Gastrocnemius medialis (tissue), 4 donors: ENCODE measurements around the gene FBXW7. TPM values are rescaled to one million over a fixed set of nuclear protein-coding genes. Genes with fewer than 3 reads are reported as not detected.

ENCODE experiments used
- ATAC-seq, 2 donors: fragments of 150-250 bp; one replicate each; pipeline ENCODE4 v1.9.1; 2016
- DNase-seq, 2 donors: peaks; one replicate each; pipeline ENCODE4 v3.0.0-alpha.2; 2019
- H3K27ac ChIP-seq, 4 donors: fragments of 200-600 bp; sonication (generic); 1 replicate in 1 of 4; 2 replicates in 3 of 4; pipeline ENCODE4 v1.5.1; 2016 to 2018; ENCODE audit warnings: mild to moderate bottlenecking in 2 of 4, moderate library complexity in 1 of 4
- H3K27me3 ChIP-seq, 3 donors: fragments of 200-600 bp; sonication (generic) in 2 of 3; 1 replicate in 1 of 3; 2 replicates in 2 of 3; pipeline versions ENCODE4 v1.5.1 to v1.6.0; 2016 to 2019; ENCODE audit warnings: mild to moderate bottlenecking in 1 of 3, moderate library complexity in 1 of 3
- H3K36me3 ChIP-seq, 2 donors: fragments of 200-600 bp; sonication (generic) in 1 of 2; one replicate each; pipeline ENCODE4 v1.5.1; 2017 to 2018
- H3K4me1 ChIP-seq, 2 donors: fragments of 200-600 bp; sonication (generic) in 1 of 2; one replicate each; pipeline ENCODE4 v1.5.1; 2016 to 2017; ENCODE audit warnings: mild to moderate bottlenecking in 2 of 2
- H3K4me3 ChIP-seq, 4 donors: fragments of 200-600 bp; sonication (generic) in 3 of 4; 1 replicate in 1 of 4; 2 replicates in 3 of 4; pipeline ENCODE4 v1.5.1; 2016 to 2019; ENCODE audit warnings: mild to moderate bottlenecking in 2 of 4
- H3K9me3 ChIP-seq, 3 donors: fragments of 200-600 bp; sonication (generic) in 2 of 3; 1 replicate in 1 of 3; 2 replicates in 2 of 3; pipeline ENCODE4 v1.5.1; 2016 to 2019
- CTCF ChIP-seq, 5 experiments: fragments of 450-650 bp in 3 of 5; fragments of 200-600 bp in 2 of 5; sonication (generic) in 2 of 5; IDR thresholded peaks in 4 of 5; conservative IDR thresholded peaks in 1 of 5; 1 replicate in 4 of 5; 2 replicates in 1 of 5; pipeline ENCODE4 v1.5.1; 2016 to 2019; ENCODE audit warnings: antibody characterized with exemption in 5 of 5, mild to moderate bottlenecking in 3 of 5, moderate library complexity in 3 of 5
- POLR2A ChIP-seq, 2 donors: fragments of 450-650 bp; IDR thresholded peaks; one replicate each; pipeline ENCODE4 v1.6.1; 2017; ENCODE audit warnings: antibody characterized with exemption in 2 of 2, mild to moderate bottlenecking in 2 of 2, moderate library complexity in 2 of 2
- in situ Hi-C, 4 donors: fragments of 200-750 bp; cut with MboI; loops; one replicate each; pipeline versions ENCODE4 v1.15.0 to v1.8.0; 2017; ENCODE audit warnings: low sequenced_read_pairs in 4 of 4
- intact Hi-C: fragments of 100-400 bp; cut with DNase I; formaldehyde crosslinking; loops from one replicate; pipeline ENCODE4 v1.15.1; 2023; ENCODE audit warnings: low total_unique reads
- total RNA-seq, 4 donors: library from RNA; depleted of rRNA; stranded (reverse); fragments of >200 nt; gene quantifications; one replicate each; pipeline versions ENCODE4 v1.1.0 to v1.2.3, GENCODE V29; 2016

Gene FBXW7
- total RNA-seq, 4 donors from 2014 or later = 23.5 to 40.8 (median 28.8) TPM

DNA sequence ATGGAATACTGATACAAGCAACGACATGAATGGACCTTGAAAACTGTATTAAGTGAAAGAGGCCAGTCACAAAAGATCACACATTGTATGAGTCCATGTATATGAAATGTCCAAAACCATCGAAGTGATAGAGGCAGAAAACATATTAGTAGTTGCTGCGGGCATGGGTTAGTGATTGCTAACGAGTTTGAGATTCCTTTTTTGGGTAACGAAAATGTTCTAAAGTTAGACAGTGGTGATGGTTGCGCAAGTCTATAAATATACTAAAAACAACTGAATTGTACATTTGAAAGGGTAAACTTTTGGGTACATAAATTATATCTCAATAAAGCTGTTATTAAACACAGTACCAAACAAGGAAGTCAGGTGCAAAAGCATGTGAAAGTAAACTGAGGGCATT lies 234.5 kb downstream of the FBXW7 start:
- Histone ChIP-seq H3K36me3 (no peaks in the 10 kb centered on the region), H3K27ac (no peak overlapping the region), H3K9me3 (no peaks in the 10 kb centered on the region), H3K4me3 (no peak overlapping the region), H3K4me1 (peaks cover 0 to 5% of the 10 kb centered on the region in 2 donors), H3K27me3 (no peaks in the 10 kb centered on the region)
- in situ Hi-C loops = no loop called here
- no peak for DNase-seq
- intact Hi-C loops = no loop called here
- no peak for ATAC-seq
- no peak for TF ChIP-seq POLR2A (IDR thresholded peaks at IDR 0.05)
- no peak for TF ChIP-seq CTCF (IDR thresholded peaks at IDR 0.05 in 4 of 5, conservative IDR thresholded peaks at IDR 0.05 in 1 of 5)

DNA sequence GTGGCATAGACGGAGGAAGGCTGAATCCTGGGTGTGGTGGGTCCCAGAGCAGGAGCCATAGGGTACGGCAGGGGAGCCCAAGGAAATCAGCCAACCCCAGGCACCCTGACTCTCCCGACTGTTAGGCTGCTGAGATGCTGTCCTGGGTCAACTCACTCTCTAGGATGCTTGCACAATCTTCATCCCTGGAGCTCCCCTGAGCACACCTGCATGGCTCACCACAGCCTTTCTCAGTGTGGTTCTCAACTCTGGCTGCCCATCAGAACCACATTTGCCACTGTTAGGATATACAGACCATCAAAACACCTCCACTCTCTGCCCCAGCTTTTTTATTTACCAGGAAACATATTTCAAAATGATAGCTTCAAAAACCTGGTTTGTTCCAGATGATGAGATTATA lies 236.3 kb downstream of the FBXW7 start:
- in situ Hi-C loops (no loop called here), intact Hi-C loops (no loop called here)
- H3K4me1 ChIP-seq = peaks cover 0 to 5% of the 10 kb centered on the region in 2 donors
- H3K27ac ChIP-seq = no peak overlapping the region
- ATAC-seq = no peak
- no peaks in the 10 kb centered on the region for H3K9me3 ChIP-seq
- TF ChIP-seq POLR2A (IDR thresholded peaks at IDR 0.05) (no peak), CTCF (IDR thresholded peaks at IDR 0.05 in 4 of 5, conservative IDR thresholded peaks at IDR 0.05 in 1 of 5) (no peak)
- H3K4me3 ChIP-seq = no peak overlapping the region
- no peaks in the 10 kb centered on the region for H3K36me3 ChIP-seq
- no peaks in the 10 kb centered on the region for H3K27me3 ChIP-seq
- no peak for DNase-seq

DNA sequence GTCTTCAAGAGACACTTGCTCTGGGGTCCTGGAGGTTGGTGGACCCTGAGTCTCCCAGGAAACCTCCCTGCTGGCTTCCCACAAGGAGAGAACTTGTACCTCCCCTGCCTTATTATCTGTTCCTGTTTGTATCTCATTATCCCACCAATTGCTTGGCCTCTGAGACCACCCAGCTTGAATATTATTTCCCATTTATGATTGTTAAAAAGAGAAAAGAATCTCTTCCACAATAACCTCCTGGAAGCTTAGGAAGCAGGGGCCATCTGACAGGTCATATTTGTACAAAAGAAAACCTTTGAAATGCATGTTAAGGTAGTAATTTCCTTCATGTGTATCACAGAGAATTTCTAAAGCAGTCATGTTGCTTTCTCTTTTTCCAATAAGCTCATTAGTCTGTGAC lies 239.5 kb downstream of the FBXW7 start:
- Histone ChIP-seq H3K27me3 (no peaks in the 10 kb centered on the region), H3K4me1 (no peaks in the 10 kb centered on the region), H3K9me3 (no peaks in the 10 kb centered on the region), H3K27ac (no peak overlapping the region), H3K36me3 (no peaks in the 10 kb centered on the region), H3K4me3 (no peak overlapping the region)
- intact Hi-C loops (no loop called here), in situ Hi-C loops (no loop called here)
- ATAC-seq (no peak), DNase-seq (no peak)
- TF ChIP-seq POLR2A (IDR thresholded peaks at IDR 0.05) (no peak), CTCF (IDR thresholded peaks at IDR 0.05 in 4 of 5, conservative IDR thresholded peaks at IDR 0.05 in 1 of 5) (no peak)

DNA sequence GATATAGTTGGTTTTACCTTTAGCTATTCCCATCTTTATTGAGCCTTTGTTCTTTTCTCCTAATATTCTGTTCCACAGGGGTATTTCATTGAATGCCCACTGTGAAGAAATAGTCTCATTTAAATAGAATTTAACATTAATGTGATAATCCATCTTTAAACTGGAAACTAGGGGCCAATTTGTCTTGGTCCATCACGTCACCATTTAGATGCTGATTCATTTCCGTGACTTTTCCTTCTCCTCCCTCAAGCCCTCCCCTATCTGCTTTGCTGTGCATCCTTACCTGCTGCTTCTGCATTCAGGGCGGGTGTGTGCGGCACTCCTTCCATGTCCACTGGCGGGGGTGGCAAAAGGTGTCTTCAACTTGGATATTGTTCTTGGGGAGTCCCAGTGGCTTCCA lies 241.1 kb downstream of the FBXW7 start:
- Histone ChIP-seq H3K27me3 (no peaks in the 10 kb centered on the region), H3K27ac (no peak overlapping the region), H3K4me3 (no peak overlapping the region), H3K4me1 (no peaks in the 10 kb centered on the region), H3K36me3 (no peaks in the 10 kb centered on the region), H3K9me3 (no peaks in the 10 kb centered on the region)
- TF ChIP-seq CTCF (IDR thresholded peaks at IDR 0.05 in 4 of 5, conservative IDR thresholded peaks at IDR 0.05 in 1 of 5) = no peak
- TF ChIP-seq POLR2A (IDR thresholded peaks at IDR 0.05) = no peak
- intact Hi-C loops (no loop called here), in situ Hi-C loops (no loop called here)
- no peak for DNase-seq
- no peak for ATAC-seq

DNA sequence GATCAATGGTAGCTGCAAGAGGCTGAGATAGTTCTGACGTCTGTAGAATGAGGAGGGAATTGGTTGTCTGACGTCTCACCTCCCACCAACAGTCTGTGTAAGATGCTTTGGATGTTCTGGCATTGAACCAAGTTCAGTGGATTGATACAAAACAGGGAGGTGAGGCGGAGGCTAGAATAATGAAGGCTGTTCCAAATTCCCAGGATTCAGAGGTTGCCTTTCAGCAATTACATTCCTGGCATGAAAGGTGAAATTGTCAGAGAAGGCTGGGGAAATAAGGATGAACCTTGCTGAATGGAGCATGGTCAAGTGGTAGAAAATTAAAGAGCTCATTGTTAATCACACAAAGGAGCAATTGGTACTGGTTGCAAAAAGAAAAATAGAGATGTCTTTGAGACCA lies 241.6 kb downstream of the FBXW7 start:
- intact Hi-C loops = no loop called here
- ATAC-seq = no peak

More for the DNA sequence above, 241.6 kb downstream of the FBXW7 start:
- DNase-seq = no peak
- Histone ChIP-seq H3K27ac (no peak overlapping the region), H3K27me3 (no peaks in the 10 kb centered on the region), H3K36me3 (no peaks in the 10 kb centered on the region), H3K9me3 (no peaks in the 10 kb centered on the region), H3K4me1 (no peaks in the 10 kb centered on the region), H3K4me3 (no peak overlapping the region)
- no peak for TF ChIP-seq CTCF (IDR thresholded peaks at IDR 0.05 in 4 of 5, conservative IDR thresholded peaks at IDR 0.05 in 1 of 5)
- no peak for TF ChIP-seq POLR2A (IDR thresholded peaks at IDR 0.05)
- in situ Hi-C loops = no loop called here
